NT2/D1 (cell line): ENCODE results near the gene MALRD1.

ENCODE experiments used
- DNase-seq: peaks from one replicate; pipeline ENCODE4 v3.0.0-alpha.2; 2011; ENCODE audit warnings: low read depth, low spot score
- H3K27me3 ChIP-seq: 2 replicates; pipeline ENCODE4 v1.6.0; 2011; ENCODE audit warnings: mild to moderate bottlenecking; ENCODE audit not compliant: insufficient read length, insufficient read depth
- H3K36me3 ChIP-seq: 2 replicates; pipeline ENCODE4 v1.6.1; 2011; ENCODE audit warnings: mild to moderate bottlenecking, low read length, mixed read lengths; ENCODE audit not compliant: insufficient read depth, insufficient read length
- H3K4me1 ChIP-seq: 2 replicates; pipeline ENCODE4 v1.5.1; 2011; ENCODE audit not compliant: insufficient read depth, insufficient read length
- H3K4me3 ChIP-seq: 2 replicates; pipeline ENCODE4 v1.5.1; 2011; ENCODE audit warnings: low read depth; ENCODE audit not compliant: insufficient read length
- H3K9ac ChIP-seq: 2 replicates; pipeline ENCODE4 v1.6.0; 2011; ENCODE audit warnings: low read depth; ENCODE audit not compliant: insufficient read length
- H3K9me3 ChIP-seq: 2 replicates; pipeline ENCODE4 v1.5.1; 2011; ENCODE audit warnings: mild to moderate bottlenecking, low read length; ENCODE audit not compliant: insufficient read depth
- SUZ12 ChIP-seq: IDR thresholded peaks from 2 replicates; pipeline ENCODE4 v1.6.1; 2011; ENCODE audit not compliant: insufficient read length, insufficient read depth; ENCODE audit errors: extremely low read depth
- YY1 ChIP-seq: IDR thresholded peaks from 2 replicates; pipeline ENCODE4 v1.6.1; 2011; ENCODE audit not compliant: insufficient read length, insufficient read depth
- ZNF274 ChIP-seq: IDR thresholded peaks from 2 replicates; pipeline ENCODE4 v1.6.1; 2011; ENCODE audit warnings: mild to moderate bottlenecking, low read depth, low read length

Gene MALRD1

DNA sequence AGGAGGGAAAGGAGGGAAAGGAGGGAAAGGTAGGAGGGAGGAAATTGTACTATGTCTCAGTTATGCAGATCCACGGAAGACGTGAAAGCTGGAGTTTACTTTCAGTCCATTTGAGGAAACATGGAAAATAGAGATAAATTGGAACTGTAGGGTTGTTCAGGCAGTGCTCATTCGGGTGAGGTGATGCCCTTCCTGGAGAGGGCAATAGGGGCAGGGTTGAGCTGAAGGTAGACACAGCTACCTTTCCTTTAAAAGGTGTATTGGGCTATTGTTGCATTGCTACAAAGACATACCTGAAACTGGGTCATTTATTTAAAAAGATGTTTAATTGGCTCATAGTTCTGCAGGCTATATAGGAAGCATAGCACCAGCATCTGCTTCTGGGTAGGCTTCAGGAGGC, 650.7 kb downstream of the MALRD1 start:
- TF ChIP-seq SUZ12 (no peak), YY1 (no peak), ZNF274 (no peak)
- Histone ChIP-seq H3K9me3 (no peaks in the 10 kb centered on the region), H3K27me3 (no peaks in the 10 kb centered on the region), H3K36me3 (no peaks in the 10 kb centered on the region), H3K4me3 (no peak overlapping the region), H3K9ac (no peak overlapping the region), H3K4me1 (no peaks in the 10 kb centered on the region)
- no peak for DNase-seq

- Histone ChIP-seq H3K36me3 (no peaks in the 10 kb centered on the region), H3K4me3 (no peak overlapping the region), H3K9ac (no peak overlapping the region), H3K27me3 (no peaks in the 10 kb centered on the region), H3K9me3 (no peaks in the 10 kb centered on the region), H3K4me1 (no peaks in the 10 kb centered on the region)
- no peak for TF ChIP-seq ZNF274
- no peak for TF ChIP-seq YY1
- TF ChIP-seq SUZ12, result no peak
- DNase-seq, result no peak
Observed at GRCh38 chr10:19701427-19702052, 652.9 kb downstream of the MALRD1 start.

- no peak overlapping the region for H3K4me3 ChIP-seq
- no peaks in the 10 kb centered on the region for H3K27me3 ChIP-seq
- DNase-seq, result no peak
- H3K36me3 ChIP-seq, result no peaks in the 10 kb centered on the region
- H3K9ac ChIP-seq, result no peak overlapping the region
- TF ChIP-seq SUZ12 (no peak), ZNF274 (no peak), YY1 (no peak)
- H3K4me1 ChIP-seq, result no peaks in the 10 kb centered on the region
- H3K9me3 ChIP-seq, result no peaks in the 10 kb centered on the region
Observed at GRCh38 chr10:19702215-19702614, 653.6 kb downstream of the MALRD1 start.

DNA sequence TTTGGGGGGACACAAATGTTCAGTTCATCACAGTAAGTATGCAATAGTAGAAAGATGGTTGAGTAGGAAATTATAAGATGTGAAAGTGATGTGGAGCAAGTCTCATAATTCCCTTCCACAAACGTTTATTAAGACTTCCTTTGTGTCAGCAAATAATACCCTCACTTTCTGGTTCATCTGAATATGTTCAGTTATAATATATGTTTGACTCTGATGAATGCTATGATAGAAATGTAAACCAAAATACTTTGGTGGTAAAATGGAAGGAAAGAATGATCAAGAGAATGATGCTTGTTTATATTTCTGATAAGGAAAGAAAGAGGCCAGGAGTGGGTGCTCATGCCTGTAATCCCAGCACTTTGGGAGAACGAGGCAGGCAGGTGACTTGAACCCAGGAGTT, 655.9 kb downstream of the MALRD1 start:
- no peaks in the 10 kb centered on the region for H3K27me3 ChIP-seq
- H3K9me3 ChIP-seq, result no peaks in the 10 kb centered on the region
- no peak overlapping the region for H3K9ac ChIP-seq
- no peak for TF ChIP-seq SUZ12
- TF ChIP-seq ZNF274, result no peak
- no peak for TF ChIP-seq YY1
- DNase-seq, result no peak
- no peak overlapping the region for H3K4me3 ChIP-seq
- no peaks in the 10 kb centered on the region for H3K4me1 ChIP-seq
- H3K36me3 ChIP-seq, result no peaks in the 10 kb centered on the region

- no peaks in the 10 kb centered on the region for H3K27me3 ChIP-seq
- no peaks in the 10 kb centered on the region for H3K36me3 ChIP-seq
- no peaks in the 10 kb centered on the region for H3K4me1 ChIP-seq
- no peak overlapping the region for H3K4me3 ChIP-seq
- no peaks in the 10 kb centered on the region for H3K9me3 ChIP-seq
- no peak for TF ChIP-seq SUZ12
- DNase-seq, result no peak
- no peak overlapping the region for H3K9ac ChIP-seq
Observed at GRCh38 chr10:19705250-19705649, 656.6 kb downstream of the MALRD1 start.

DNA sequence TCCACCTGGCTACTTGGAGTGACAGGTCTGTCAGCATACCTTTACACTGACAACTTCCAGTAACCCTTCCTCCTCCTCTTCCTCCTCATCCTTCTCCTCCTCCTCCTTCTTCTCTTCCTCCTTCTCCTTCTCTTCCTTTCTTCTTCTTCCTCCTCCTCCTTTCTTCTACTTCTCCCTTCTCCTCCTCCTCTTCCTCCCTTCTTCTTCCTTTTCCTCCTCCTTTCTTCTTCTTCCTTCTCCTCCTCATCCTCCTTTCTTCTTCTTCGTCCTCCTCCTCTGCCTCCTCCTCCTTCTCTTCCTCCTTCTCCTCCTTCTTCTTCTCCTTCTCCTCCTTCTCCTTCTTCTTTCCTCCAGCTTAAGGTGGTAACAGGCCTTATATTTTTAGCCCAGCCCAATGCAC, 658.3 kb downstream of the MALRD1 start:
- peaks cover 7% of the 10 kb centered on the region; the same call in 1 of the 2 replicates for H3K9me3 ChIP-seq
- no peaks in the 10 kb centered on the region for H3K4me1 ChIP-seq
- DNase-seq, result no peak
- H3K27me3 ChIP-seq, result no peaks in the 10 kb centered on the region
- TF ChIP-seq SUZ12 (no peak), YY1 (no peak), ZNF274 (no peak)
- H3K36me3 ChIP-seq, result no peaks in the 10 kb centered on the region
- no peak overlapping the region for H3K4me3 ChIP-seq
- no peak overlapping the region for H3K9ac ChIP-seq

DNA sequence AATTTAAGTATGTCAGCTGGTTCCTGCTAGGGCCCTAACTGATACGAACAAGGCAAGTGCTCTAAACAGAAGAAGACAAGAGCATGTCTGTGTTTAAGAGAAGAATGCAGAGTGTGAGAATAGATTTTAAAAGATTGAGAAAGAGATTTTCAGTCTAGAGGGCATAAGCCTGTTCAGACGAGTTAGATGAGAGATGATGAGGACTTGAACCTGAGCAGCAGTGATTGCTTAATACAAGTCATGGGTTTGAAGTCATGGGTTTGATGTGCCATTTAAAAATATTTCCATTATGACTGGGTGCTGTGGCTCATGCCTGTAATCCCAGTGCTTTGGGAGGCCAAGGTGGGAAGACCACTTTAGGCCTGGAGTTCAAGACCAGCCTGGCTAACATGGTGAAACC, 658.8 kb downstream of the MALRD1 start:
- TF ChIP-seq ZNF274, result no peak
- Histone ChIP-seq H3K4me1 (no peaks in the 10 kb centered on the region), H3K27me3 (no peaks in the 10 kb centered on the region), H3K9ac (no peak overlapping the region), H3K9me3 (peaks cover 7% of the 10 kb centered on the region; the same call in 1 of the 2 replicates), H3K36me3 (no peaks in the 10 kb centered on the region), H3K4me3 (no peak overlapping the region)
- DNase-seq, result no peak

DNA sequence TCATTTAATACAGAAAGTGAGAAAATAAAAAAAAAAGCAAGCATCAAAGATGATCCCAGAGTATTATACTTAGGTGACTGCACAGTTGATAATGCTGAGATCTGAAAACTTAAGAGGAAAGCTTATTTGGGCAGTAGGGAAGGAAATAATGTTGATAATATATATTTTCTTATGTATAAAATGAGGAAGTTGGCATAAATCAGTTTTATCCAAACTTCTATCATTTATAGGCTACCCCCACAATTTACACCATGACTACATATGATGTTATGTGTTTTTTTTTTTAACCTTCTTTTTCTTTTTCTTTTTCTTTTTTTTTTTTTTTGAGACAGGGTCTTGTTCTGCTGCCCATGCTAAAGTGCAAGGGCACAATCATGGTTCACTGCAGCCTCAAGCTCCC, 659.4 kb downstream of the MALRD1 start:
- no peak for TF ChIP-seq SUZ12
- no peak for TF ChIP-seq ZNF274
- TF ChIP-seq YY1, result no peak
- H3K4me3 ChIP-seq, result no peak overlapping the region
- no peaks in the 10 kb centered on the region for H3K27me3 ChIP-seq
- H3K4me1 ChIP-seq, result no peaks in the 10 kb centered on the region
- no peak overlapping the region for H3K9ac ChIP-seq
- DNase-seq, result no peak
- no peaks in the 10 kb centered on the region for H3K36me3 ChIP-seq
- H3K9me3 ChIP-seq, result peaks cover 7% of the 10 kb centered on the region; the same call in 1 of the 2 replicates
